ENCODE data around the gene TFDP2.

The TFDP2 gene

DNA sequence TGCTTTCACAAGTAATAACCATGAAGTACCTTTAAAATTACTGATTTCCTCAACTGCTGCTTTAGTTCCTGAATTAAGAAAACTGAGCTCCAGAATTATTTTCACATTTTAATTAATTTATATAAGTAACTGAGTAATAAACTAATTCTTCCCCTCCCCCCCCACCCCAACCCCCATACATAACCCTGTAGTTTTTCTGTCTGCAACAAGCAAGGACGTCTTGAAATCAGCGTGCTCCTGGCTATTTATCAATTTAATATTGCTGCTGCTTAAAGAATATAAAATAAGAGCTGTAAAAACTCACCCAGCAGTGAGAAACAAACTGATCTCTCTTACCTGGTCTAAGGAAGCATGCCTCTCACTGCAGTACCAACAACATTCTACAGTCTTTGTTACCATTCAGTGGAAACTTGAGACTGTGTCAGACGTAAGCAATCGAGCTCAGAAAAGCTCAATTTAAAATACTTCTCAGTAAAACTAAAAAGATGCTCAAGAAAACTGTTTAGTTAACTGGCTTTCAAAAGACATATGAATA, 121.0 kb downstream of the TFDP2 start:
- Histone ChIP-seq H3K27me3 (ENCODE audit: control insufficient read depth in 1 of 2, insufficient read depth in 2 of 2, low read length in 2 of 2) (no peaks in the 10 kb centered on the region), H3K9me3 (ENCODE audit: control insufficient read depth in 1 of 2, low read length in 2 of 2) (no peaks in the 10 kb centered on the region), H3K4me1 (ENCODE audit: control insufficient read depth in 1 of 2, insufficient read depth in 2 of 2, low read length in 2 of 2) (peaks cover 0 to 23% of the 10 kb centered on the region in 2 donors), H3K36me3 (ENCODE audit: control insufficient read depth in 1 of 2, insufficient read depth in 2 of 2, low read length in 2 of 2) (no peaks in the 10 kb centered on the region), H3K4me3 (ENCODE audit: low read depth in 1 of 2, low read length in 2 of 2) (peak overlapping the region; percentile 81), H3K27ac (ENCODE audit: low read depth, low read length) (no peak overlapping the region), H3K9ac (ENCODE audit: low read depth in 1 of 2, low read length in 2 of 2) (peak overlapping the region; percentile 43 to 73)

DNA sequence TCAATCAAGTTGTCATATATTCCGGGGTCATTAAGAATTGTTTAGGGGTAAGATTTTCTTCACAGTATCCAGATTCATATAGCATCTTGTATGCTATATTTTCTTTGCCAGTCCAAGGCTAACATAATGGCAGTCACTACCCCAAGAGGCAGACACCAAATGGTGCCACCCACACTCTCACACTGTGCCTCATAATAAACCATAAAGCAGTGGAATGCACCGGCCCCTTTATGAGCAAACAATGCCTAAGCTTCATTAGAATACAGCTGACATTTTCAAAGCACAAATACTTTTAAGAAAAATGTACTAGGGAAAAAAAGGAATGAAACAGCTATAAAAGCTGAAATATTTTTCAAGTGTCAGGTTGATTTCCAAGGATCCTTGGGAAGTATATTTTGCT, 121.6 kb downstream of the TFDP2 start:
- Histone ChIP-seq H3K27ac (ENCODE audit: low read depth, low read length) (no peak overlapping the region), H3K9ac (ENCODE audit: low read depth in 1 of 2, low read length in 2 of 2) (peak overlapping the region; percentile 43 to 73), H3K4me3 (ENCODE audit: low read depth in 1 of 2, low read length in 2 of 2) (peak overlapping the region; percentile 81), H3K36me3 (ENCODE audit: control insufficient read depth in 1 of 2, insufficient read depth in 2 of 2, low read length in 2 of 2) (no peaks in the 10 kb centered on the region), H3K27me3 (ENCODE audit: control insufficient read depth in 1 of 2, insufficient read depth in 2 of 2, low read length in 2 of 2) (no peaks in the 10 kb centered on the region), H3K4me1 (ENCODE audit: control insufficient read depth in 1 of 2, insufficient read depth in 2 of 2, low read length in 2 of 2) (peaks cover 0 to 23% of the 10 kb centered on the region in 2 donors), H3K9me3 (ENCODE audit: control insufficient read depth in 1 of 2, low read length in 2 of 2) (no peaks in the 10 kb centered on the region)

DNA sequence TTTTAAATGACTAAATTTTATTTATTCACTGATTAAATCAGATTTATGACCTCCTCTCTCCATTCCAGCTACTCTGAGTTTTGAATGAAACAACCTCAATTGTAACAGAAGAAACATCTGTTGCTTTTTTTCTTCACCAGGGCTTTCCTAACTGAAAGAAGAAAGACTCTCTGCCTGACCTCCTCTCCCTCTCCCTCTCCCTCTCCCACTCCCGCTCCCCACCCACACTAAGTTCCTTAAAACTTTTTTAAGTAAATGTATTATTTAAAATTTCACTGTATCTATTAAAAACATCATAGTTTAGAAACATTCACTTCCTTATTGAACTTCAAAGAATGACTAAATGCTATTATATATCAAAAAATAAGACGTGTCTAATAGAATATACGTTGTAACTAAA, 122.0 kb downstream of the TFDP2 start:
- H3K27me3 ChIP-seq (ENCODE audit: control insufficient read depth in 1 of 2, insufficient read depth in 2 of 2, low read length in 2 of 2), result no peaks in the 10 kb centered on the region
- H3K36me3 ChIP-seq (ENCODE audit: control insufficient read depth in 1 of 2, insufficient read depth in 2 of 2, low read length in 2 of 2), result no peaks in the 10 kb centered on the region
- peak overlapping the region; percentile 81 for H3K4me3 ChIP-seq (ENCODE audit: low read depth in 1 of 2, low read length in 2 of 2)
- peaks cover 3 to 27% of the 10 kb centered on the region in 2 donors for H3K4me1 ChIP-seq (ENCODE audit: control insufficient read depth in 1 of 2, insufficient read depth in 2 of 2, low read length in 2 of 2)
- H3K27ac ChIP-seq (ENCODE audit: low read depth, low read length), result no peak overlapping the region
- H3K9me3 ChIP-seq (ENCODE audit: control insufficient read depth in 1 of 2, low read length in 2 of 2), result no peaks in the 10 kb centered on the region
- peak overlapping the region in 1 of 2 donors; percentile 73 for H3K9ac ChIP-seq (ENCODE audit: low read depth in 1 of 2, low read length in 2 of 2)

DNA sequence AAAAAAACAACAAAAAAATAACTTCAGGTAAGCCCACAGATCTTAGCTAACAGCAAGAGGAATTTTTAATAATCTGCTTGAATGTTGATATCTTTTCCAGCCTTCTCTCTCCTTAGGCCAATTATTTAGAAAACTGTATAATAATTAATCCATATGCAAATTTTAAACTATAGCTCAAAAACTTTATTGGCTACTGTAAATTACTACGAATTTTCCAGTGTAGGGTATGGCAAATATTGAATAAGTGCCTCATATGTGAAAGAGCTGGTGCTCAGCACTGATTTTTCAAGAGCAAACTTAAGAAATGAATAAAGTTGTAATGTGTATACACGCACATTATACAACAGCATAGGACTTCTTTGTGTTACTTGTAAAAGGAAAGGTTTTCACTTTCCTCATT, 123.0 kb downstream of the TFDP2 start:
- Histone ChIP-seq H3K4me3 (ENCODE audit: low read depth in 1 of 2, low read length in 2 of 2) (no peak overlapping the region), H3K4me1 (ENCODE audit: control insufficient read depth in 1 of 2, insufficient read depth in 2 of 2, low read length in 2 of 2) (peaks cover 4 to 31% of the 10 kb centered on the region in 2 donors), H3K36me3 (ENCODE audit: control insufficient read depth in 1 of 2, insufficient read depth in 2 of 2, low read length in 2 of 2) (no peaks in the 10 kb centered on the region), H3K27ac (ENCODE audit: low read depth, low read length) (no peak overlapping the region), H3K9ac (ENCODE audit: low read depth in 1 of 2, low read length in 2 of 2) (peak overlapping the region in 1 of 2 donors; percentile 22), H3K27me3 (ENCODE audit: control insufficient read depth in 1 of 2, insufficient read depth in 2 of 2, low read length in 2 of 2) (no peaks in the 10 kb centered on the region), H3K9me3 (ENCODE audit: control insufficient read depth in 1 of 2, low read length in 2 of 2) (no peaks in the 10 kb centered on the region)

DNA sequence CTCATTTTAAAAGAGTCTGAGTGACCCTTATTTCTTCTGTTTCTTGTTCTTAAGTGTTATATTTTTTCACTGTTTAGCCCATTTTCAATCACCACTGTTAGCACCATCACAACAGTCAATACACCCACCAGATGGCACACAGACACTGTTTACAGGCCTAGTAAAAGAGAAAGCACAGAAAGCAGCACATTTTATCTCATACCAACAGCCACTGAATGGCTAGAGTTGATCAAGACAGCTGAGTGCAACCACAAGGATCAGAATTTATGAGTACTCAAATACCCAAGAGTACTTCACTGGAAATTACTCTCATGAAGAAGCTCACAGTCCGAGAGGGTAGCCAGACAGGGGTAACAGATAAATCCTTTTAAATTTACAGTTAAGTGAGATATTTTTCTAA, 127.0 kb downstream of the TFDP2 start:
- no peaks in the 10 kb centered on the region for H3K36me3 ChIP-seq (ENCODE audit: control insufficient read depth in 1 of 2, insufficient read depth in 2 of 2, low read length in 2 of 2)
- H3K27me3 ChIP-seq (ENCODE audit: control insufficient read depth in 1 of 2, insufficient read depth in 2 of 2, low read length in 2 of 2), result no peaks in the 10 kb centered on the region
- H3K9me3 ChIP-seq (ENCODE audit: control insufficient read depth in 1 of 2, low read length in 2 of 2), result no peaks in the 10 kb centered on the region
- H3K27ac ChIP-seq (ENCODE audit: low read depth, low read length), result no peak overlapping the region
- peaks cover 12 to 24% of the 10 kb centered on the region in 2 donors for H3K4me1 ChIP-seq (ENCODE audit: control insufficient read depth in 1 of 2, insufficient read depth in 2 of 2, low read length in 2 of 2)
- H3K4me3 ChIP-seq (ENCODE audit: low read depth in 1 of 2, low read length in 2 of 2), result no peak overlapping the region
- no peak overlapping the region for H3K9ac ChIP-seq (ENCODE audit: low read depth in 1 of 2, low read length in 2 of 2)

DNA sequence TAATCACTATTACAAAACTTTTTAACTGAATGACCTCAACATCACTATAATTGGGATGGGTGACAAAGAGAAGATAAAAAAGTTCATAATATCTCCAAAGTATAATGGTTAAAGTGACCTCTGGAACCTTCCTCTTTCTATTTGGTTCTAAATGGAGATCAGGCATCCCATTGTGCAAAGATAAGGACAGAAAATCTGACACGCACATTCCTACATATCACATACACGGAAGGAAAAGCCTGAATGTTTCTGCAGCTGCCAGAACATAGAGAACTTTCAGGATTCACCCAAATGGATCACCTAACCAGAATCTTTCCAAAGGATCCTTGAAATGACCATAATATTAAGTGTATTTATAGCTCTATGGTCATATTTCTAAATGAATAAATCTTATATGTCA, 128.2 kb downstream of the TFDP2 start:
- H3K27ac ChIP-seq (ENCODE audit: low read depth, low read length), result no peak overlapping the region
- no peak overlapping the region for H3K9ac ChIP-seq (ENCODE audit: low read depth in 1 of 2, low read length in 2 of 2)
- peaks cover 12 to 19% of the 10 kb centered on the region in 2 donors for H3K4me1 ChIP-seq (ENCODE audit: control insufficient read depth in 1 of 2, insufficient read depth in 2 of 2, low read length in 2 of 2)
- no peak overlapping the region for H3K4me3 ChIP-seq (ENCODE audit: low read depth in 1 of 2, low read length in 2 of 2)
- H3K36me3 ChIP-seq (ENCODE audit: control insufficient read depth in 1 of 2, insufficient read depth in 2 of 2, low read length in 2 of 2), result no peaks in the 10 kb centered on the region
- H3K9me3 ChIP-seq (ENCODE audit: control insufficient read depth in 1 of 2, low read length in 2 of 2), result no peaks in the 10 kb centered on the region
- no peaks in the 10 kb centered on the region for H3K27me3 ChIP-seq (ENCODE audit: control insufficient read depth in 1 of 2, insufficient read depth in 2 of 2, low read length in 2 of 2)

DNA sequence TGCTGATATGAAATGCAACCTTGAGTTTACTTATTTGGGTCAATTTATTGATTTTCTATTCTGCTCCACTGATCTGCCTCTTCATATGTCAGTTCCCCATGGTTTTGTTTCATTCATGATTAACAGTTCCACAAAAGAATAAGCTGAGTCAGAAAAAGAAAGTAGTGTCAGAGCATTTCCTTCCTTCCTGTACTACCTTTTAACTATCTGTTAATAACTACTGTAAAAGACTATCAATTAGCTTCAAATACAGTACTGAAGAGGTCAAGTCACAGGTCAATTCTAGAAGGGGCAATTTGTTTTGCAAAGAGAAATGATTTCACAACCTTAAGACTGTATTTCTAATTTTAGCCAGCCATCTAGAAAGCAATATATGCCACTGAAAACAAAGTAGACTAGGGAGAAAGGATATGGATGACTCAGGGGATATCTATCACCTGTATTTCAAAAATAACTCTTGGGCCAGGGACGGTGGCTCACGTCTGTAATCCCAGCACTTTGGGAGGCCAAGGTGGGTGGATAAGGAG, 129.5 kb downstream of the TFDP2 start:
- Histone ChIP-seq H3K27ac (ENCODE audit: low read depth, low read length) (no peak overlapping the region), H3K36me3 (ENCODE audit: control insufficient read depth in 1 of 2, insufficient read depth in 2 of 2, low read length in 2 of 2) (no peaks in the 10 kb centered on the region), H3K4me3 (ENCODE audit: low read depth in 1 of 2, low read length in 2 of 2) (no peak overlapping the region), H3K9ac (ENCODE audit: low read depth in 1 of 2, low read length in 2 of 2) (no peak overlapping the region), H3K4me1 (ENCODE audit: control insufficient read depth in 1 of 2, insufficient read depth in 2 of 2, low read length in 2 of 2) (peaks cover 12 to 19% of the 10 kb centered on the region in 2 donors), H3K27me3 (ENCODE audit: control insufficient read depth in 1 of 2, insufficient read depth in 2 of 2, low read length in 2 of 2) (no peaks in the 10 kb centered on the region), H3K9me3 (ENCODE audit: control insufficient read depth in 1 of 2, low read length in 2 of 2) (no peaks in the 10 kb centered on the region)

DNA sequence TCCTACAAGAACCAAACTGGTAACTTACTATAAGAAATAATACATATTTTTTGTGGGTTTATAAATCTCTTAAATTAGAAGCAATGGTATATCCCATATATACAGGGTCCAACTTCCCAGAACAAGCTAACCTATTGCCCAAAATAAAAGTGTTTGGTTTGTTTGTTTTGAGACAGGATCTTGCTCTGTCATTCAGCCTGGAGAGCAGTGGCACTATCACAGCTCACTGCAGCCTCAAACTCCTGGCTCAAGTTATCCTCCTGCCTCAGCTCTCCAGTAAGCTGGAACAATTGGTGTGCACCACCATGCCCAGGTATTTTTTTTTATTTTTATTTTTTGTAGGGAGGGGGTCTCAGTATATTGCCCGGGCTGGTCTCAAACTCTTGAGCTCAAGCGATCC, 135.4 kb downstream of the TFDP2 start:
- no peaks in the 10 kb centered on the region for H3K36me3 ChIP-seq (ENCODE audit: control insufficient read depth in 1 of 2, insufficient read depth in 2 of 2, low read length in 2 of 2)
- no peaks in the 10 kb centered on the region for H3K4me1 ChIP-seq (ENCODE audit: control insufficient read depth in 1 of 2, insufficient read depth in 2 of 2, low read length in 2 of 2)
- H3K9me3 ChIP-seq (ENCODE audit: control insufficient read depth in 1 of 2, low read length in 2 of 2), result no peaks in the 10 kb centered on the region
- H3K27me3 ChIP-seq (ENCODE audit: control insufficient read depth in 1 of 2, insufficient read depth in 2 of 2, low read length in 2 of 2), result no peaks in the 10 kb centered on the region
- no peak overlapping the region for H3K9ac ChIP-seq (ENCODE audit: low read depth in 1 of 2, low read length in 2 of 2)
- no peak overlapping the region for H3K27ac ChIP-seq (ENCODE audit: low read depth, low read length)
- H3K4me3 ChIP-seq (ENCODE audit: low read depth in 1 of 2, low read length in 2 of 2), result no peak overlapping the region

DNA sequence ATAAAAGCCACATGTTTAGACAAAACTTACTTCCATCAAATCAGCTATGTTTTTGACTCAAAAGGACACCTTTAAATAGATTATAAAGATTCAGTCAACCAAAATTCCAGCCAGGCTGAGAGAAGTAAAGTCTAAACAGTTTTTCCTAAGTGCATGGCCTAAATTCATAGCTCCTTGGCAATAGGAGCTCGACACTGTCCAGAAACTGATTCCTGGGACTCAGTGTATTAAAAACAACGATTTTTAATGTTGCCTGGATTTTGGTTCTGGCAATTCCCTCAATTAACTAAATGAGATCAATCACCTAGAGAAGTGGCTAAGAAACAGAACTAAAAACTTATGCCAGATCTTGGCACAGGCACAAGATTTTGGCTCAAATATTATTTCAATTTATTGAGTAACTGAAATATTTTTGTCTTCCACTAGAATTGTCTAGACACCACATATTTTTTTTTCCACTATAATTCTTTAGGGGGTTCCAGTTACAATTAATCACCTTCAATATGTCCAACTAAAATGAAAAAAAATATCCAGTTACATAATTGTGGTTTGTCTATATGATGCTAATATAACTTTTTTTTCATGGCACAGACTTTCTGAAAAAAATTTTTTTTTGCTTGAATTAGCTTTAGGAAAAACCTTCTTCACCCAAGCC, 135.9 kb downstream of the TFDP2 start:
- Histone ChIP-seq H3K9ac (ENCODE audit: low read depth in 1 of 2, low read length in 2 of 2) (no peak overlapping the region), H3K27me3 (ENCODE audit: control insufficient read depth in 1 of 2, insufficient read depth in 2 of 2, low read length in 2 of 2) (no peaks in the 10 kb centered on the region), H3K27ac (ENCODE audit: low read depth, low read length) (no peak overlapping the region), H3K36me3 (ENCODE audit: control insufficient read depth in 1 of 2, insufficient read depth in 2 of 2, low read length in 2 of 2) (no peaks in the 10 kb centered on the region), H3K4me3 (ENCODE audit: low read depth in 1 of 2, low read length in 2 of 2) (no peak overlapping the region), H3K4me1 (ENCODE audit: control insufficient read depth in 1 of 2, insufficient read depth in 2 of 2, low read length in 2 of 2) (no peaks in the 10 kb centered on the region), H3K9me3 (ENCODE audit: control insufficient read depth in 1 of 2, low read length in 2 of 2) (no peaks in the 10 kb centered on the region)

DNA sequence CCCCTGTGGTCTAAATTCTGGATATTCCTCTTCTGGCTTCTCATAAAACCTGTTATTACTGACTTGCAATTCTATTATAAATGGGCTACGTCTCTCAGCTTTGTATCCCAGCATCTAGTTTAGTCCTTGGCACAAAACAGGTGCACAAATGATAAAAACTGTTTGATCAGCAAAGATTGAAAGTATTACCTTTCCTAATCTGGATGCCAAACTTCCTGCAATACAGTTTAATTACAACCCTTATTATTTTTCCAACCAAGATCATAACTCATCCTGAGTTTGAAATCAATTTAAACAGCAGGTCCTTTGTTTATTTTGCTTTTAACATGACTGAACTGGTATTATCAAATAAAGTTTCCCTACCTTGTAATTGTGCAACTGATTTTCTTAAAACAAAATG, 140.3 kb downstream of the TFDP2 start:
- no peaks in the 10 kb centered on the region for H3K27me3 ChIP-seq (ENCODE audit: control insufficient read depth in 1 of 2, insufficient read depth in 2 of 2, low read length in 2 of 2)
- H3K36me3 ChIP-seq (ENCODE audit: control insufficient read depth in 1 of 2, insufficient read depth in 2 of 2, low read length in 2 of 2), result no peaks in the 10 kb centered on the region

More for the DNA sequence above, 140.3 kb downstream of the TFDP2 start:
- H3K9ac ChIP-seq (ENCODE audit: low read depth in 1 of 2, low read length in 2 of 2), result no peak overlapping the region
- H3K27ac ChIP-seq (ENCODE audit: low read depth, low read length), result no peak overlapping the region
- no peaks in the 10 kb centered on the region for H3K9me3 ChIP-seq (ENCODE audit: control insufficient read depth in 1 of 2, low read length in 2 of 2)
- no peak overlapping the region for H3K4me3 ChIP-seq (ENCODE audit: low read depth in 1 of 2, low read length in 2 of 2)
- H3K4me1 ChIP-seq (ENCODE audit: control insufficient read depth in 1 of 2, insufficient read depth in 2 of 2, low read length in 2 of 2), result no peaks in the 10 kb centered on the region
